Lung (tissue), 12 donors: ENCODE data around the gene TTPAL. TPM values are rescaled to one million over a fixed set of nuclear protein-coding genes. Genes with fewer than 3 reads are reported as not detected.

Experiments used
- ATAC-seq: fragments of 200-7000 bp; cut with Tn5 transposase; one replicate; pipeline ENCODE4 v1.9.1; 2020; ENCODE audit warnings: moderate number of reproducible peaks; ENCODE audit not compliant: insufficient read depth, low FRiP score
- DNase-seq, 3 donors: peaks; one replicate each; pipeline ENCODE4 v3.0.0-alpha.2; 2013 to 2017
- H3K27ac ChIP-seq, 2 donors: one replicate each; pipeline ENCODE4 v1.5.1; 2013; ENCODE audit warnings: mild to moderate bottlenecking in 2 of 2, moderate library complexity in 2 of 2, control low read depth in 1 of 2, inconsistent platforms in 1 of 2, low read depth in 1 of 2, low read length in 1 of 2
- H3K27me3 ChIP-seq, 3 donors: one replicate each; pipeline ENCODE4 v1.5.1; 2013; ENCODE audit warnings: low read length in 2 of 3; ENCODE audit not compliant: control insufficient read depth in 3 of 3, insufficient read depth in 3 of 3
- H3K36me3 ChIP-seq, 4 donors: one replicate each; pipeline ENCODE4 v1.5.1; 2013; ENCODE audit warnings: low read length in 4 of 4, mild to moderate bottlenecking in 1 of 4, moderate library complexity in 1 of 4; ENCODE audit not compliant: control insufficient read depth in 4 of 4, insufficient read depth in 4 of 4
- H3K4me1 ChIP-seq, 5 donors: one replicate each; pipeline ENCODE4 v1.5.1; 2013; ENCODE audit warnings: low read length in 5 of 5, mild to moderate bottlenecking in 2 of 5, moderate library complexity in 1 of 5; ENCODE audit not compliant: control insufficient read depth in 5 of 5, insufficient read depth in 5 of 5
- H3K4me3 ChIP-seq: one replicate; pipeline ENCODE4 v1.5.1; 2013; ENCODE audit warnings: mild to moderate bottlenecking, control low read depth, moderate library complexity
- H3K9ac ChIP-seq, 2 donors: one replicate each; pipeline ENCODE4 v1.5.1; 2013; ENCODE audit warnings: low read length in 2 of 2, control low read depth in 1 of 2; ENCODE audit not compliant: insufficient read depth in 1 of 2
- H3K9me3 ChIP-seq, 4 donors: one replicate each; pipeline ENCODE4 v1.5.1; 2013; ENCODE audit warnings: low read length in 3 of 4, mild to moderate bottlenecking in 1 of 4, moderate library complexity in 1 of 4; ENCODE audit not compliant: control insufficient read depth in 4 of 4, insufficient read depth in 3 of 4
- CTCF ChIP-seq: IDR thresholded peaks from 2 replicates; pipeline ENCODE4 v1.5.1; 2012; ENCODE audit warnings: mild to moderate bottlenecking; ENCODE audit errors: control extremely low read depth, extremely low read depth
- WGBS, 2 donors: extraction: QIAGEN DNeasy Blood & Tissue Kit; methylation state at CpG; one replicate each; pipeline ENCODE4 v1.1.7; 2013; 5-methylcytosine and 5-hydroxymethylcytosine counted together
- polyA plus RNA-seq, 2 donors: library from polyadenylated mRNA; stranded (reverse); fragments of 200-250 nt; gene quantifications; one replicate each; pipeline ENCODE4 v1.2.1, GENCODE V29; 2013
- total RNA-seq, 2 donors: library from RNA; depleted of rRNA in 1 of 2; stranded (reverse); fragments of >200 nt in 1 of 2; gene quantifications; one replicate each; pipeline ENCODE4 v1.2.1, GENCODE V29; 2014 to 2021
- donor health status: control.
- donor health status: control.
- donor health status: Bipolar disorder and iron deficiency.
- donor health status: healthy.
- donor health status: DM: yes; HTN: yes; CAD: no.

The TTPAL gene
- total and polyA plus RNA-seq, 4 donors: 3.2 to 13.8 (median 6.2) TPM

- 89 to 96% methylated on average over 3 of the region's 3 CpGs for WGBS, 2 donors
- peaks cover 7 to 22% (median 9%) of the 10 kb centered on the region in 4 donors for H3K36me3 ChIP-seq
- H3K4me3 ChIP-seq: no peak overlapping the region
- H3K27me3 ChIP-seq: no peaks in the 10 kb centered on the region
- ATAC-seq: no peak
- no peak overlapping the region for H3K9ac ChIP-seq
- H3K4me1 ChIP-seq: peaks cover 6 to 16% (median 7%) of the 10 kb centered on the region in 5 donors
- no peaks in the 10 kb centered on the region for H3K9me3 ChIP-seq
- H3K27ac ChIP-seq: no peak overlapping the region
- DNase-seq: no peak
- TF ChIP-seq CTCF: no peak
Observed at GRCh38 chr20:44477151-44477550, 1.5 kb downstream of the TTPAL start.

GRCh38 chr20:44478206-44478605 lies 2.5 kb downstream of the TTPAL start:
- Histone ChIP-seq H3K9ac (no peak overlapping the region), H3K27ac (no peak overlapping the region), H3K4me1 (peaks cover 6 to 16% (median 7%) of the 10 kb centered on the region in 5 donors), H3K27me3 (no peaks in the 10 kb centered on the region), H3K4me3 (no peak overlapping the region), H3K36me3 (peaks cover 7 to 22% (median 11%) of the 10 kb centered on the region in 4 donors), H3K9me3 (no peaks in the 10 kb centered on the region)
- DNase-seq: no peak
- TF ChIP-seq CTCF: no peak
- no peak for ATAC-seq
- 87 to 90% methylated on average over 6 of the region's 6 CpGs for WGBS, 2 donors

- ATAC-seq (no peak), DNase-seq (no peak)
- H3K9ac ChIP-seq: no peak overlapping the region
- H3K9me3 ChIP-seq: no peaks in the 10 kb centered on the region
- peaks cover 6 to 16% (median 8%) of the 10 kb centered on the region in 5 donors for H3K4me1 ChIP-seq
- H3K27ac ChIP-seq: no peak overlapping the region
- WGBS, 2 donors: 81 to 84% methylated on average over 5 of the region's 5 CpGs
- peaks cover 12 to 22% (median 13%) of the 10 kb centered on the region in 4 donors for H3K36me3 ChIP-seq
- H3K27me3 ChIP-seq: no peaks in the 10 kb centered on the region
- no peak for TF ChIP-seq CTCF
- H3K4me3 ChIP-seq: no peak overlapping the region
Observed at GRCh38 chr20:44479643-44480042, 4.0 kb downstream of the TTPAL start.

- Histone ChIP-seq H3K27ac (no peak overlapping the region), H3K9ac (no peak overlapping the region), H3K27me3 (no peaks in the 10 kb centered on the region), H3K4me1 (peaks cover 6 to 14% (median 8%) of the 10 kb centered on the region in 5 donors), H3K4me3 (no peak overlapping the region), H3K9me3 (no peaks in the 10 kb centered on the region), H3K36me3 (peaks cover 12 to 22% (median 15%) of the 10 kb centered on the region in 4 donors)
- DNase-seq (no peak), ATAC-seq (no peak)
- WGBS, 2 donors: 95% methylated on average over 18 of the region's 18 CpGs
- no peak for TF ChIP-seq CTCF
Observed at GRCh38 chr20:44480097-44480496, 4.4 kb downstream of the TTPAL start.
